B cell (primary cell): ENCODE results near the gene GULP1. TPM values are rescaled to one million over a fixed set of nuclear protein-coding genes. Genes with fewer than 3 reads are reported as not detected.

Source experiments
- ATAC-seq: fragments of 200-7000 bp; cut with Tn5 transposase; one replicate; pipeline ENCODE4 v1.10.0; 2021; ENCODE audit warnings: low read depth, mild to moderate bottlenecking, moderate number of reproducible peaks, moderate library complexity
- CTCF ChIA-PET: fragments of 350-600 bp; sonication (Branson Sonifier 250); formaldehyde crosslinking; loops from one replicate; lab custom pipeline; 2021; ENCODE audit warnings: antibody characterized with exemption, inconsistent platforms; lab: Charles Lee
- POLR2A ChIA-PET: fragments of 350-600 bp; sonication (Branson Sonifier 250); formaldehyde crosslinking; loops from one replicate; lab custom pipeline; 2021; ENCODE audit warnings: antibody characterized with exemption; lab: Charles Lee
- DNase-seq: peaks from one replicate; pipeline ENCODE4 v3.0.0; 2013
- H2AFZ ChIP-seq: 2 replicates; pipeline ENCODE4 v1.6.1; 2012; ENCODE audit warnings: mild to moderate bottlenecking, low read depth, low read length; ENCODE audit not compliant: insufficient read depth, poor library complexity, severe bottlenecking
- H3K27ac ChIP-seq, 2 donors: 1 replicate in 1 of 2; 2 replicates in 1 of 2; pipeline ENCODE4 v1.5.1; 2012 to 2013; ENCODE audit warnings: low read length in 2 of 2, mild to moderate bottlenecking in 2 of 2, moderate library complexity in 1 of 2
- H3K27me3 ChIP-seq, 4 experiments: fragments of 200-600 bp in 1 of 4; sonication (generic) in 1 of 4; replicated peaks in 1 of 4; 1 replicate in 2 of 4; 2 replicates in 2 of 4; pipeline versions ENCODE4 v1.6.1 to v1.7.0; 2013 to 2016; ENCODE audit warnings: low read length in 3 of 4, mild to moderate bottlenecking in 2 of 4, mixed read lengths in 1 of 4, moderate library complexity in 1 of 4; ENCODE audit not compliant: insufficient read depth in 4 of 4, control insufficient read depth in 3 of 4; ENCODE audit errors: control extremely low read depth in 1 of 4
- H3K36me3 ChIP-seq, 2 experiments: replicated peaks in 1 of 2; 1 replicate in 1 of 2; 2 replicates in 1 of 2; pipeline versions ENCODE4 v1.6.1 to v1.7.1; 2013; ENCODE audit warnings: low read length in 1 of 2; ENCODE audit not compliant: insufficient read depth in 2 of 2, control insufficient read depth in 1 of 2; ENCODE audit errors: control extremely low read depth in 1 of 2, extremely low read depth in 1 of 2
- H3K4me1 ChIP-seq, 2 donors: fragments of 200-600 bp in 1 of 2; sonication (generic) in 1 of 2; 1 replicate in 1 of 2; 2 replicates in 1 of 2; pipeline versions ENCODE4 v1.5.1 to v1.6.1; 2013 to 2017; ENCODE audit warnings: low read length in 2 of 2; ENCODE audit not compliant: control insufficient read depth in 2 of 2, insufficient read depth in 2 of 2
- H3K4me2 ChIP-seq: replicated peaks from 2 replicates; pipeline ENCODE3; 2012; ENCODE audit warnings: mild to moderate bottlenecking, low read depth, low read length; ENCODE audit not compliant: poor library complexity, severe bottlenecking
- H3K4me3 ChIP-seq, 5 experiments: fragments of 200-600 bp in 1 of 5; sonication (generic) in 1 of 5; 1 replicate in 3 of 5; 2 replicates in 2 of 5; pipeline versions ENCODE4 v1.5.1 to v1.7.0; 2011 to 2016; ENCODE audit warnings: low read length in 4 of 5, mild to moderate bottlenecking in 4 of 5, low read depth in 2 of 5, control low read depth in 1 of 5, moderate library complexity in 1 of 5; ENCODE audit not compliant: insufficient read depth in 1 of 5; ENCODE audit errors: control extremely low read depth in 1 of 5, extremely low read depth in 1 of 5
- H3K79me2 ChIP-seq: fragments of 200-600 bp; sonication (generic); one replicate; pipeline ENCODE4 v1.6.0; 2016; ENCODE audit warnings: low read length; ENCODE audit not compliant: control insufficient read depth, insufficient read depth
- H3K9ac ChIP-seq: fragments of 200-600 bp; sonication (generic); 2 replicates; pipeline ENCODE4 v1.6.1; 2017; ENCODE audit warnings: mild to moderate bottlenecking, low read length, moderate library complexity
- H3K9me3 ChIP-seq, 3 donors: one replicate each; pipeline versions ENCODE4 v1.6.1 to v1.7.1; 2013; ENCODE audit warnings: low read length in 2 of 3; ENCODE audit not compliant: control insufficient read depth in 2 of 3, insufficient read depth in 1 of 3; ENCODE audit errors: control extremely low read depth in 1 of 3
- H4K20me1 ChIP-seq: 2 replicates; pipeline ENCODE4 v1.6.0; 2012; ENCODE audit warnings: mild to moderate bottlenecking, low read length; ENCODE audit not compliant: insufficient read depth, control insufficient read depth, poor library complexity, severe bottlenecking
- H3K27ac Mint-ChIP-seq: one replicate; pipeline ENCODE4 v1.8.0; 2021; ENCODE audit warnings: mixed read lengths
- H3K27me3 Mint-ChIP-seq: one replicate; pipeline ENCODE4 v1.8.0; 2021; ENCODE audit warnings: mixed read lengths
- H3K4me1 Mint-ChIP-seq: one replicate; pipeline ENCODE4 v1.8.0; 2021; ENCODE audit warnings: mixed read lengths
- H3K4me3 Mint-ChIP-seq: one replicate; pipeline ENCODE4 v1.8.0; 2021; ENCODE audit warnings: mixed read lengths
- H3K9me3 Mint-ChIP-seq: one replicate; pipeline ENCODE4 v1.8.0; 2022; ENCODE audit warnings: mixed read lengths; ENCODE audit not compliant: insufficient read depth
- EZH2 ChIP-seq: IDR thresholded peaks from 2 replicates; pipeline ENCODE4 v1.6.1; 2012; ENCODE audit warnings: borderline replicate concordance, low read depth, mild to moderate bottlenecking, moderate library complexity, low read length; ENCODE audit not compliant: insufficient read depth, poor library complexity, severe bottlenecking
- WGBS: methylation state at CpG from one replicate; pipeline ENCODE4 v1.1.5; 2013; ENCODE audit warnings: missing lambda C conversion rate; ENCODE audit not compliant: insufficient coverage; 5-methylcytosine and 5-hydroxymethylcytosine counted together
- intact Hi-C: fragments of 100-400 bp; cut with micrococcal nuclease; formaldehyde crosslinking; loops from one replicate; pipeline ENCODE4 v1.10.0; 2022
- polyA plus RNA-seq: library from polyadenylated mRNA; depleted of rRNA; stranded (reverse); fragments of >200 nt; gene quantifications from 2 replicates; pipeline ENCODE4 v1.2.3, GENCODE V29; 2012
- total RNA-seq, 2 donors: library from RNA; stranded (reverse); fragments of 120-200 nt in 1 of 2; gene quantifications; 1 replicate in 1 of 2; 2 replicates in 1 of 2; pipeline versions ENCODE4 v1.2.3 to v1.2.4, GENCODE V29; 2013 to 2022
- TF ChIP-seq, protein P1 (sequence below): fragments of 200-600 bp; IDR thresholded peaks from one replicate; pipeline ENCODE4 v1.8.0; 2022; ENCODE audit warnings: antibody characterized with exemption, mild to moderate bottlenecking

GULP1 gene
- total and polyA plus RNA-seq, 2 donors (not counting 1 experiment from before 2014, with no cell fraction given) = not detected

GRCh38 chr2:188577231-188577630 is 285.6 kb downstream of the GULP1 start:
- Mint-ChIP-seq H3K27me3 (no peaks in the 10 kb centered on the region), H3K9me3 (no peaks in the 10 kb centered on the region), H3K4me3 (no peak overlapping the region), H3K27ac (no peak overlapping the region), H3K4me1 (no peaks in the 10 kb centered on the region)
- H3K27me3 ChIP-seq = no peaks in the 10 kb centered on the region
- no peaks in the 10 kb centered on the region for H3K79me2 ChIP-seq
- no peak overlapping the region for H3K4me2 ChIP-seq
- no peak for ATAC-seq
- 100% methylated on average over 1 of the region's 2 CpGs for WGBS
- DNase-seq = no peak
- ChIA-PET CTCF (no interaction called here), POLR2A (no interaction called here)
- no peak overlapping the region for H3K4me3 ChIP-seq
- H3K9ac ChIP-seq = no peak overlapping the region
- no peaks in the 10 kb centered on the region for H3K36me3 ChIP-seq
- no peak overlapping the region for H2AFZ ChIP-seq
- TF ChIP-seq, protein P1, sequence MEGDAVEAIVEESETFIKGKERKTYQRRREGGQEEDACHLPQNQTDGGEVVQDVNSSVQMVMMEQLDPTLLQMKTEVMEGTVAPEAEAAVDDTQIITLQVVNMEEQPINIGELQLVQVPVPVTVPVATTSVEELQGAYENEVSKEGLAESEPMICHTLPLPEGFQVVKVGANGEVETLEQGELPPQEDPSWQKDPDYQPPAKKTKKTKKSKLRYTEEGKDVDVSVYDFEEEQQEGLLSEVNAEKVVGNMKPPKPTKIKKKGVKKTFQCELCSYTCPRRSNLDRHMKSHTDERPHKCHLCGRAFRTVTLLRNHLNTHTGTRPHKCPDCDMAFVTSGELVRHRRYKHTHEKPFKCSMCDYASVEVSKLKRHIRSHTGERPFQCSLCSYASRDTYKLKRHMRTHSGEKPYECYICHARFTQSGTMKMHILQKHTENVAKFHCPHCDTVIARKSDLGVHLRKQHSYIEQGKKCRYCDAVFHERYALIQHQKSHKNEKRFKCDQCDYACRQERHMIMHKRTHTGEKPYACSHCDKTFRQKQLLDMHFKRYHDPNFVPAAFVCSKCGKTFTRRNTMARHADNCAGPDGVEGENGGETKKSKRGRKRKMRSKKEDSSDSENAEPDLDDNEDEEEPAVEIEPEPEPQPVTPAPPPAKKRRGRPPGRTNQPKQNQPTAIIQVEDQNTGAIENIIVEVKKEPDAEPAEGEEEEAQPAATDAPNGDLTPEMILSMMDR = no peak
- TF ChIP-seq EZH2 = no peak
- no peaks in the 10 kb centered on the region for H3K4me1 ChIP-seq
- intact Hi-C loops = no loop called here
- no peak overlapping the region for H3K27ac ChIP-seq
- H4K20me1 ChIP-seq = no peaks in the 10 kb centered on the region
- peaks cover 0 to 1% (median 0%) of the 10 kb centered on the region in 3 donors for H3K9me3 ChIP-seq

DNA sequence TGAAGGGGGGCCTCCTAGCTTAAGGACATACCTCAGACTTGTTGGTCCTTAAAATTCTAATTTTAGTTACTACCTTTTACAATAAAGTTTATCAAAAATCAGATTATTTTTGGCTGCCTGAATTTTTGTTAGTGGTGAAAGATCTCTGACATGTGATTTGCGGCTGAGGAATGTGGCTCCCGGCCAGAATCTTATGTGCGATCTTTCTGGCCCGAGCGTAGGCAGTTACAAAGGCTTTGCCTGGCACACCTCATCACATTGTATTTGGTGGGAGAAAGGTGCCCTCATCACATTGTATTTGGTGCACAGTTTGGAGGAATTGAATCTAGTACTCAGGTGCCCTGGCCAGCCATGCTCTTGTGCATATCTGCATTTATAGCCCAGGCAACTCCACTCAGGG is 289.1 kb downstream of the GULP1 start:
- ATAC-seq = no peak
- TF ChIP-seq EZH2 = no peak
- TF ChIP-seq, protein P1 = no peak

More for the DNA sequence above, 289.1 kb downstream of the GULP1 start:
- peaks cover 0 to 5% (median 1%) of the 10 kb centered on the region in 3 donors for H3K9me3 ChIP-seq
- Mint-ChIP-seq H3K4me3 (no peak overlapping the region), H3K9me3 (peaks cover 2% of the 10 kb centered on the region), H3K27ac (no peak overlapping the region), H3K27me3 (no peaks in the 10 kb centered on the region), H3K4me1 (no peaks in the 10 kb centered on the region)
- POLR2A ChIA-PET = no interaction called here
- no peaks in the 10 kb centered on the region for H4K20me1 ChIP-seq
- no peak overlapping the region for H3K9ac ChIP-seq
- H2AFZ ChIP-seq = no peak overlapping the region
- no peaks in the 10 kb centered on the region for H3K27me3 ChIP-seq
- intact Hi-C loops = no loop called here
- no peaks in the 10 kb centered on the region for H3K79me2 ChIP-seq
- H3K27ac ChIP-seq = no peak overlapping the region
- no peak overlapping the region for H3K4me2 ChIP-seq
- no peak overlapping the region for H3K4me3 ChIP-seq
- no peaks in the 10 kb centered on the region for H3K36me3 ChIP-seq
- 100% methylated on average over 2 of the region's 5 CpGs for WGBS
- no peaks in the 10 kb centered on the region for H3K4me1 ChIP-seq
- CTCF ChIA-PET = no interaction called here
- no peak for DNase-seq
